Activated CD4-positive, CD25-positive, alpha-beta regulatory T cell treated with anti-CD3 and anti-CD28 coated beads, Interleukin-2, amount 50 U/mL, for 24 hours (primary cell): ENCODE data around the gene BST1.
"Not testable (repeated sequence)": the region's sequence is repeated elsewhere in the genome, so short reads cannot be mapped to it uniquely, and the experiment has no call there.

ENCODE experiments used
- ATAC-seq, 2 donors: fragments of 150-1000 bp; cut with Tn5 transposase; one replicate each; pipeline ENCODE4 v1.10.0; 2021; ENCODE audit warnings: mild to moderate bottlenecking in 1 of 2, moderate library complexity in 1 of 2

Gene BST1

GRCh38 chr4:15751153-15751552 is 48.3 kb downstream of the BST1 start:
- ATAC-seq: no peak

- ATAC-seq: no peak
These were observed 50.2 kb downstream of the BST1 start for GRCh38 chr4:15753081-15753480.

DNA sequence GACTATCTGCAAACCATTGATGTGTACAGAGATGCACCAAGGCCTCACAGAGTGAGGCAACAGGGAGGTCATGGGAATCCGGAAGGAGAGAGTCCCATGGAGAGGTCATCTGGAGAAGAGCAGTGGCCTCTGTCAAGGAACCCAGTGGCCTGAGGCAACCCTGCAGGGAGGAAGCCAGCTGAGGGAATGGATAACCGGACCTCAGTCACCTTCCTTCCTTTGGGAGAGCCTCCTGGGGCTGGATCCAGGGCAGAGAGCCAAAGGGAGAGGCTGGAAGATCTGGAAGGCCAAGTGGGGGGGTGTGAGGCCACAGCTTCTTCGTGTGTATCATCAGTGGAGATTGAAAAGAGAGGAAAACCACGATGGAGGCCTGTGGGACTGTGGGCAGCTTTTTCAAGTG is 50.9 kb downstream of the BST1 start:
- ATAC-seq: no peak

GRCh38 chr4:15754323-15754722 is 51.5 kb downstream of the BST1 start:
- peak; percentile 17 to 25 for ATAC-seq

DNA sequence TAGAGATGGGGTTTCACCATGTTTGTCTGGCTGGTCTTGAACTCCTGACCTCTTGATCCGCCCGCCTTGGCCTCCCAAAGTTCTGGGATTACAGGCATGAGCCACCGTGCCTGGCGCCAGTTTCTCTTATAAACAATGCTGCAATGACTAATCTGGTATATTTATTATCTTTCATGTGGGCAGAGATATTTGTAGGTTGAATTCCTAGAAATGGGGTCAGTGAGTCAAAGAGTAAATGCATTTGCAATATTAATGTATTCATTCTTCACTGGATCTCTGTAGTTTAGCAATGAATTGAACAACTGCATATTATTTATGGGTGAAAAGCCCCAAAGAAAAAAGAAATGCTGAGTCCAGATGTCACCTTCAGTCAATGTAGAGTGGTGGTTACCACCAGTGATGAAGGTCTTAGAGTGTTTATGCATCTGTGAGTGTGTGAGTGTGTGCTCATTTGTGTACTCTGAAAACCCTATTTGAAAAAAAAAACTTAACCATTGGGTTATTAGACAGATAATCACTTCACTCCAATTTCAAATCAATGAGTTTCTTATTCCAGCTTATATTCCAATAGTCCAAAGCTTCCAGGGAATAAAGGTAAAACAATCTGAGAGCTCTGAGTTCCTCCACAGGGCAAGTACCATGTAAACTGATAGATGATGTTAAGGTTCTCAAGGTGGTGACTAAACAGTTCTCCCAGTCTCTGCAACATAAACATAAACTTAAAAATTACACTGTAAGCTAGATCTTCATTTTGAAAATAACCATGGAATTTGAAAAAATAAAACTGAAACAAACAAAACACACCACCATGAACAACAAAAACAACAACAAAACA is 52.7 kb downstream of the BST1 start:
- ATAC-seq: peak; percentile 42 to 57

GRCh38 chr4:15756361-15756861 is 53.5 kb downstream of the BST1 start:
- ATAC-seq: peak; percentile 85 to 88

- ATAC-seq: no peak
These were observed 54.2 kb downstream of the BST1 start for GRCh38 chr4:15757054-15757453.

DNA sequence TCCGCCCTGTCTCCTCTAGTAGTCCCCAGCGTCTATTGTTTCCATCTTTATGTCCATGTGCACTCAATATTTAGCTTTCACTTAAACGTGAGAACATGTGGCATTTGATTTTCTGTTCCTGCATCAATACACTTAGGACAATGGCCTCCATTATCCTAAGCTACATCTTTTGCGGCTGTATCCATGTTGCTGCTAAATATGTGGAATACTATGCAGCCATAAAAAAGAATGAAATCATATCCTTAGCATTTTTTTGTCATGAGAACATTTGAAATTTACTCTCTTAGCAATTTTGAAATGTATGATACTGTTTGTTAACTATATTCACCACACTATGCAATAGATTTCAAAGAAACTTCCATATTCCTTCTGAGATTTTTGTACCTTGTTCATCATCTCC is 55.4 kb downstream of the BST1 start:
- ATAC-seq: no peak

GRCh38 chr4:15762460-15762859 is 59.6 kb downstream of the BST1 start:
- not testable (repeated sequence) for ATAC-seq

DNA sequence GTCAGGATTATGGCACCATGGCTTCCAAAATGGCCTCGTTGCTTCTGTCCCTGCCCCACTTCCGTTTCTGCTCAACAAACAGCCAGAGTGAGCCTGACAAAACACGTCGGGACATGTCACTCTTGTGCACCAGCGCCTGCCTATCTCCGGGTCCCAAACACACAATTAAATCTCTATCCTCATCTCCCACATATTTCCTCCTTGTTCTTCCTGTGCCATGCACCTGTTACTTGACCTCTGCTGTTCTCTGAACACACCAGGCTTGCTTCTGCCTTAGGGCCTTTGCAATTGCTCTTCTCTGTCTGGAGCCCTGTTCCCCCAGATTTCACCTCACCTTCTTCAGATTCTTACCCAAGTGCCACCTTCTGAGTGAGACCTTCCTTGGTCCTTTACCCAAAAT is 62.5 kb downstream of the BST1 start:
- no peak for ATAC-seq

DNA sequence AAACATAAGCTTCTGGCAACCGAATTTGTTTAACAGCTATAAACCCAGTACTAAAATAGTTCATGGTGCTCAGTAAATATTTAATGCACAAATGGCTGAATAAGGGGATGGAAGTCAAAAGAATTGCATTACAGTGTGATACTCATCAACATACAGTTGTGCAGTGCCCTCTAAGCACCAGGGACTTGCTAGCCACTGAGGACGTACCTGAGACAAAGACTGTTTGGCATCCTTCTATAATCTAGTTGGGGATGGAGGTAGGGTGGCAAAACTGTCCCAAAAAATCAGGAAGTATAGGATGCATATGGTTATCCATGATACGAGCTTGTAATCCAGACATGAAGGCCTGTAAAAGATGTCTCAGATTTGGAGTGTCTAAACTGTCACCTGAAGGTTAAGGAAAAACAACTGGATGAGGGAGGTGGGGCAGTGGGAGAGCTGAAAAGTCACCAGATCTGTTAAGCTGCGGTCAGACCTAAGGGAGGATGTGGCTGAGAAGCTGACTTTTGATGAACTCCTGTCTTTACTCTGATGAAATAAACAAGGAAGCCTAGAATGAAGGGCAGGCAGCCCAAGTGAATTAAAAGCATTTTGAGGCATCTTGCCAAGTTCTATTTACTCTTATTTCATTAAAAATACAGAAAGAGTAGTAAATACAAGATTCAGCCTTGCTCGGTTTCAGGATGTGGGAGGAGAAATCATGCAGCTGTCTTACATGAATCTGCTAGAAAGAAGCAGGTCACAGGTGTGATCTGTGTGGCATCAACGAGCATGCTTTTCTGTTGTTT is 63.2 kb downstream of the BST1 start:
- peak; percentile 69 to 81 for ATAC-seq

DNA sequence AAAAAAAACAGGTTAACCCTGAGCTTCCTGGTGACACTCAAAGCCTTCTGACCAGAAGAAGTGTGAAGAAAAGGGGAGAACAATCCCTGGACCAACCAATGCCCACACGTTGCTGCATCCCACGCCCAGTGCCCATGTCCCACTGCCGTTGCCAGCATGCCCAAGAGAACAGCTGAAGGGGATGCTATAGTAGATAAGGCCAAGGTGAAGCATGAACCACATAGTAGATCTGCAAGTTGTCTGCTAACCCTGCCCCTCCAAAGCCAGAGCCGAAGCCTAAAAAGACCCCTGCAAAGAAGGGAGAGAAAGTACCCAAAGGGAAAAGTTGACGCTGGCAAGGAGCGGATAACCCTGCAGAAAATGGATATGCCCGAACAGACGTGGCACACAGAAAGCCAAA is 64.0 kb downstream of the BST1 start:
- ATAC-seq: no peak

DNA sequence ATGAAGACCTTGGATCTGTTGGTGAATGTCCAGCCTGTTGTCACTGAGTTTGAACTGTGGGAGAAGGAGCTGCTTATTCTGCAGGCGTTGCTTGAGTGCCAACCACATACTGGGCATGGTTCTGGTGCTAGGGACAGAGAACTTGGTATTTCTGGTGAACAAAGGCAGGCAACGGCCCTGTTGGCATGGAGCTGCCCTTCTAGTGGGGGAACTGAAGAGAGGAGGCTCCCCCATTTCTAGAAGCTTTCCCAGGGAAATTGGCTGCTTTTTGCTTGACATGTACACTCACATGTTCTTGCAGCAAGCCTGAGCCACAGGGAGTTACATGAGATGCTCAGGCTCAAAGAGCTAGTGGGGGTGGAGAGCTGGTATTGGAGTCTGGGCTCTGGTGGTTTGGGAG is 66.3 kb downstream of the BST1 start:
- ATAC-seq: no peak

DNA sequence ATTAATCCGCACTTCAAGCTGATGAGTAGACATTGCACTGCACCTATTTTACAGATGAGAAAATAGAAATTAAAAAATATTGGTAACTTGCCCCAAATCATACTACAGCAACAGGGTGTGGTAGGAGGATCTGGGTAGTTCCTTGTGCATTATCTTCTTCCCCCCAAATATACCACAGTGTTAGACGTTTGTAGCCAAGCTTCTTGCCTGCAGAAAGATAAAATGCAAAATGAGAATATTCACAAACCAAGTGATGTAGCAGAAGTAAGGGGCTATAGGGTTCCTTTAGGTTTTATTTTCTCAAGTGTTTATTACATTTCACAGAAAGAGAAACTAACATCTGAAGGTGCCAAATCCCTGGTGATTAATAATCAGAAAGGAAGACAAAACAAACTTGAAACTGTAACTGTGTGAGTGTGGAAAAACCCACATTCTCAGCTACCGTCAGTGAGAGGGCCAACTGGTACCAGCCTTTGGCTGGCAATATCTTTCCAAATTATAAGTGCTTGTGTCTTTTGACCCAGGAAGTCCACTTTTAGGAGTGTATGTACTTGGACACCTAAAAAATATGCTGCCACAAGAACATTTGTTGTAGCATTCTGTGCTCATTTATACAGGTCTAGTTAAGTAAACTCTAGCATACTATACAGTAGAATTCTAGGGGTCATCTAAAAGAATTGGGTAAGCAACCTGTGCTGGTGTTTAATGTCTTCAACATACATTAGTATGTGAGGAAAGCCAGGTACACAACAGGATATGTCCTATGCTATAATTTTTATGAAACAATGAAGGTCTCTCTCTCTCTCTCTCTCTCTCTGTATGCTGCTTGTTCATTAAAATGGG is 68.6 kb downstream of the BST1 start:
- peak; percentile 77 to 89 for ATAC-seq

- no peak for ATAC-seq
These were observed 71.2 kb downstream of the BST1 start for GRCh38 chr4:15774020-15774420.

DNA sequence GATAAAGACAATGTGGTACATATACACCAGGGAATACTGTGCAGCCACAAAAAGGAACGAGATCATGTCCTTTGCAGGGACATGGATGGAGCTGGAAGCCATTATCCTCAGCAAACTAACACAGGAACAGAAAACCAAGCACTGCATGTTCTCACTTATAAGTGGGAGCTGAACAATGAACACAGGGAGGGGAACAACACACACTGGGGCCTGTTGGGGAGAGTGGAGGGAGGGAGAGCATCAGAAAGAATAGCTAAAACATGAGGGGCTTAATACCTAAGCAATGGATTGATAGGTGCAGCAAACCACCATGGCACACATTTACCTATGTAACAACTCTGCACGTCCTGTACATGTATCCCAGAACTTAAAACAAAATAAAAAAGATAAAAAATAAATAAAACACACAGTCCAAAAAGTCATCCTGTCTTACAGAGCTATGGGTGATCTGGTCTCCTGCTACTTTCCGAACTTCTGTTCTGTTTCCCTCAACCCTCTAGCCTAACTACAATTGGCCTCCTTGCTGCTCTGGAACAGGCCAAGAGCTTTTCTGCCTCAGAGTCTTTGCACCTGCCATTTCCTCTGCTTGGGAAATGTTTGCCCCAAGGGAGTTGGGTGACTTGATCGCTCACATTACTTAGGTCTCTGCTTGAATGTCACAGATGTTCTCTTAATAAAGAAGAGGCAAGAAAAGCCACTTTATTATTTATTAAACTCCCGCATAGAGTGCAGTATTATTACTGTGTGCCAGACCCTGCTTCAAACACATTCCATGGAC is 74.2 kb downstream of the BST1 start:
- no peak for ATAC-seq

- peak in 1 of 2 donors; percentile 3 for ATAC-seq
These were observed 74.9 kb downstream of the BST1 start for GRCh38 chr4:15777697-15778288.

GRCh38 chr4:15778289-15779241 is 75.7 kb downstream of the BST1 start, which contains the start of gene CD38:
CD38 (plus strand) TSS chr4:15778328; CDS start chr4:15778415, 87 bp downstream.
- ATAC-seq: peak; percentile 68 to 73

- ATAC-seq: no peak
These were observed 76.4 kb downstream of the BST1 start for GRCh38 chr4:15779306-15779705.

- ATAC-seq: no peak
These were observed 76.9 kb downstream of the BST1 start for GRCh38 chr4:15779809-15780208.
